H1 (cell line): ENCODE measurements around the gene ZNF273. TPM values are rescaled to one million over a fixed set of nuclear protein-coding genes. Genes with fewer than 3 reads are reported as not detected.

ENCODE experiments used
- CTCF ChIA-PET: fragments of 300-600 bp; sonication (Branson Sonifier 250); formaldehyde crosslinking; loops from one replicate; lab custom pipeline; 2021; ENCODE audit not compliant: partially characterized antibody; lab: Charles Lee
- POLR2A ChIA-PET: fragments of 300-600 bp; sonication (Branson Sonifier 250); formaldehyde crosslinking; loops from one replicate; lab custom pipeline; 2021; ENCODE audit warnings: inconsistent platforms; ENCODE audit not compliant: partially characterized antibody; lab: Charles Lee
- DNase-seq, 2 experiments: peaks; one replicate each; pipeline versions ENCODE4 v3.0.0 to v3.0.0-alpha.2; 2010 to 2022; ENCODE audit warnings: low spot score in 2 of 2, low read depth in 1 of 2, mixed read lengths in 1 of 2
- FAIRE-seq: peaks from 2 replicates; lab custom pipeline; 2011; peaks lifted over from hg19 to GRCh38; lab: Jason Lieb, UNC
- H2AFZ ChIP-seq: 2 replicates; pipeline ENCODE4 v1.8.1; 2012; ENCODE audit warnings: low read length, inconsistent platforms
- H2AK5ac ChIP-seq: 2 replicates; pipeline ENCODE4 v1.6.1; 2013; ENCODE audit warnings: low read depth, low read length
- H2BK120ac ChIP-seq: replicated peaks from 2 replicates; pipeline ENCODE3; 2013; ENCODE audit warnings: low read depth, low read length, inconsistent platforms
- H2BK12ac ChIP-seq: 2 replicates; pipeline ENCODE4 v1.6.1; 2013; ENCODE audit warnings: low read depth, low read length
- H2BK15ac ChIP-seq: 2 replicates; pipeline ENCODE4 v1.6.1; 2013; ENCODE audit warnings: low read length
- H2BK20ac ChIP-seq: 2 replicates; pipeline ENCODE4 v1.6.1; 2013; ENCODE audit warnings: low read length
- H2BK5ac ChIP-seq: 2 replicates; pipeline ENCODE4 v1.6.1; 2013; ENCODE audit warnings: low read depth, low read length
- H3K14ac ChIP-seq: 2 replicates; pipeline ENCODE4 v1.6.1; 2013; ENCODE audit warnings: inconsistent platforms; ENCODE audit not compliant: insufficient read length
- H3K18ac ChIP-seq: 2 replicates; pipeline ENCODE4 v1.6.1; 2013; ENCODE audit warnings: low read length; ENCODE audit errors: extremely low read depth
- H3K23ac ChIP-seq: 2 replicates; pipeline ENCODE4 v1.6.1; 2013; ENCODE audit warnings: inconsistent platforms; ENCODE audit not compliant: insufficient read length
- H3K23me2 ChIP-seq: 2 replicates; pipeline ENCODE4 v1.6.1; 2013; ENCODE audit warnings: low read depth, low read length
- H3K27ac ChIP-seq: 2 replicates; pipeline ENCODE4 v1.6.1; 2011; ENCODE audit warnings: low read depth, low read length, inconsistent platforms
- H3K27me3 ChIP-seq, 4 experiments: replicated peaks in 1 of 4; 1 replicate in 1 of 4; 2 replicates in 3 of 4; pipeline versions ENCODE4 v1.6.1 to v1.8.1; 2011 to 2013; ENCODE audit warnings: low read length in 3 of 4, mild to moderate bottlenecking in 3 of 4, inconsistent platforms in 2 of 4, mixed read lengths in 2 of 4, moderate library complexity in 1 of 4; ENCODE audit not compliant: control insufficient read depth in 3 of 4, insufficient read depth in 3 of 4; ENCODE audit errors: extremely low read depth in 1 of 4
- H3K36me3 ChIP-seq, 4 experiments: 2 replicates each; pipeline versions ENCODE4 v1.6.1 to v1.8.1; 2011 to 2013; ENCODE audit warnings: mild to moderate bottlenecking in 4 of 4, low read length in 3 of 4, moderate library complexity in 2 of 4, control low read depth in 1 of 4, inconsistent platforms in 1 of 4; ENCODE audit not compliant: insufficient read depth in 4 of 4, control insufficient read depth in 2 of 4
- H3K4ac ChIP-seq: replicated peaks from 2 replicates; pipeline ENCODE3; 2013; ENCODE audit warnings: low read length, low read depth, mixed read lengths, inconsistent platforms; ENCODE audit not compliant: insufficient read length
- H3K4me1 ChIP-seq, 4 experiments: replicated peaks in 1 of 4; 1 replicate in 1 of 4; 2 replicates in 3 of 4; pipeline versions ENCODE4 v1.6.1 to v1.8.1; 2011 to 2013; ENCODE audit warnings: low read length in 3 of 4, inconsistent platforms in 2 of 4, mixed read lengths in 1 of 4; ENCODE audit not compliant: insufficient read depth in 4 of 4, control insufficient read depth in 3 of 4
- H3K4me2 ChIP-seq, 2 experiments: 2 replicates each; pipeline versions ENCODE4 v1.6.1 to v1.8.1; 2011 to 2013; ENCODE audit warnings: low read depth in 2 of 2, low read length in 2 of 2, control low read depth in 1 of 2, inconsistent platforms in 1 of 2, mild to moderate bottlenecking in 1 of 2; ENCODE audit not compliant: insufficient read depth in 1 of 2
- H3K4me3 ChIP-seq, 4 experiments: fragments of 200-600, 300-600 bp in 1 of 4; sonication (generic), shearing (Covaris generic), sonication (Bioruptor Twin) in 1 of 4; 2 replicates each; pipeline versions ENCODE4 v1.5.1 to v1.8.1; 2011 to 2016; ENCODE audit warnings: low read length in 4 of 4, low read depth in 3 of 4, control low read depth in 2 of 4, inconsistent platforms in 2 of 4, mild to moderate bottlenecking in 2 of 4, mixed read lengths in 1 of 4, moderate library complexity in 1 of 4; ENCODE audit not compliant: insufficient read depth in 2 of 4; ENCODE audit errors: extremely low read depth in 1 of 4
- H3K56ac ChIP-seq: replicated peaks from 2 replicates; pipeline ENCODE3; 2013; ENCODE audit warnings: low read depth, mild to moderate bottlenecking, mixed read lengths, low read length, inconsistent platforms; ENCODE audit not compliant: insufficient read length
- H3K79me1 ChIP-seq: 2 replicates; pipeline ENCODE4 v1.6.1; 2013; ENCODE audit warnings: low read depth, low read length, control low read depth
- H3K79me2 ChIP-seq, 2 experiments: 2 replicates each; pipeline versions ENCODE4 v1.6.1 to v1.8.1; 2012 to 2013; ENCODE audit warnings: low read length in 2 of 2, mild to moderate bottlenecking in 2 of 2, inconsistent platforms in 1 of 2; ENCODE audit not compliant: insufficient read depth in 2 of 2, control insufficient read depth in 1 of 2
- H3K9ac ChIP-seq, 4 experiments: replicated peaks in 1 of 4; 1 replicate in 1 of 4; 2 replicates in 3 of 4; pipeline versions ENCODE4 v1.6.1 to v1.8.1; 2011 to 2013; ENCODE audit warnings: low read depth in 3 of 4, low read length in 3 of 4, control low read depth in 2 of 4, mild to moderate bottlenecking in 2 of 4, moderate library complexity in 2 of 4, inconsistent platforms in 1 of 4; ENCODE audit errors: extremely low read depth in 1 of 4
- H3K9me3 ChIP-seq, 2 experiments: 2 replicates each; pipeline versions ENCODE4 v1.6.1 to v1.8.1; 2012 to 2013; ENCODE audit warnings: mild to moderate bottlenecking in 2 of 2, moderate library complexity in 2 of 2, control low read depth in 1 of 2, inconsistent platforms in 1 of 2, low read depth in 1 of 2, low read length in 1 of 2, mixed read lengths in 1 of 2; ENCODE audit not compliant: insufficient read depth in 2 of 2
- H4K20me1 ChIP-seq, 2 experiments: replicated peaks in 1 of 2; 2 replicates each; pipeline versions ENCODE3 to v1.8.1; 2011 to 2013; ENCODE audit warnings: inconsistent platforms in 2 of 2, low read length in 2 of 2, mild to moderate bottlenecking in 1 of 2; ENCODE audit not compliant: insufficient read depth in 2 of 2, control insufficient read depth in 1 of 2
- H4K5ac ChIP-seq: 2 replicates; pipeline ENCODE4 v1.6.1; 2013; ENCODE audit warnings: low read length, low read depth, mixed read lengths, inconsistent platforms; ENCODE audit not compliant: insufficient read length
- H4K8ac ChIP-seq: 2 replicates; pipeline ENCODE4 v1.8.0; 2013; ENCODE audit warnings: mild to moderate bottlenecking, moderate library complexity, low read length, inconsistent platforms; ENCODE audit not compliant: insufficient read depth; ENCODE audit errors: extremely low read depth
- H4K91ac ChIP-seq: replicated peaks from 2 replicates; pipeline ENCODE3; 2013; ENCODE audit warnings: low read length, mixed read lengths, inconsistent platforms; ENCODE audit not compliant: insufficient read length
- BRCA1 ChIP-seq: IDR thresholded peaks from 2 replicates; pipeline ENCODE4 v1.6.1; 2012; ENCODE audit warnings: low read depth, low read length, improper control_type of control experiment
- EP300 ChIP-seq, 2 experiments: IDR thresholded peaks; 1 replicate in 1 of 2; 2 replicates in 1 of 2; pipeline ENCODE4 v1.6.1; 2011 to 2012; ENCODE audit warnings: low read depth in 2 of 2, low read length in 2 of 2, mild to moderate bottlenecking in 2 of 2, borderline replicate concordance in 1 of 2, inconsistent platforms in 1 of 2, moderate library complexity in 1 of 2
- FOSL1 ChIP-seq: IDR thresholded peaks from 2 replicates; pipeline ENCODE4 v1.6.1; 2011; ENCODE audit warnings: mild to moderate bottlenecking, low read depth, low read length, moderate library complexity; ENCODE audit not compliant: insufficient read depth
- GABPA ChIP-seq: IDR thresholded peaks from 2 replicates; pipeline ENCODE4 v1.6.1; 2011; ENCODE audit warnings: mild to moderate bottlenecking, low read length, moderate library complexity, borderline replicate concordance; ENCODE audit not compliant: insufficient read depth
- JUND ChIP-seq: IDR thresholded peaks from 2 replicates; pipeline ENCODE4 v1.6.1; 2011; ENCODE audit warnings: mild to moderate bottlenecking, improper control_type of control experiment, low read length
- KDM1A ChIP-seq: fragments of 200-600, 300-600 bp; sonication (generic); IDR thresholded peaks from 2 replicates; pipeline ENCODE4 v1.7.1; 2016; ENCODE audit warnings: mild to moderate bottlenecking, low read length, borderline replicate concordance
- PHF8 ChIP-seq: fragments of 200-600 bp; sonication (generic); conservative IDR thresholded peaks from 2 replicates; pipeline ENCODE4 v1.7.1; 2012; ENCODE audit warnings: low read depth, mild to moderate bottlenecking, inconsistent platforms, low read length, moderate library complexity
- RBBP5 ChIP-seq: IDR thresholded peaks from 2 replicates; pipeline ENCODE4 v1.7.1; 2012; ENCODE audit warnings: low read depth, mild to moderate bottlenecking, inconsistent platforms, low read length, moderate library complexity, borderline replicate concordance
- RNF2 ChIP-seq: fragments of 200-900, 300-1000 bp; sonication (generic); IDR thresholded peaks from 2 replicates; pipeline ENCODE4 v1.7.1; 2016; ENCODE audit warnings: borderline replicate concordance, low read depth, mild to moderate bottlenecking, antibody characterized with exemption, low read length; ENCODE audit not compliant: poor library complexity, severe bottlenecking; ENCODE audit errors: missing control alignments
- SP2 ChIP-seq: IDR thresholded peaks from 2 replicates; pipeline ENCODE4 v1.6.1; 2012; ENCODE audit warnings: mild to moderate bottlenecking, low read length, inconsistent platforms
- SRF ChIP-seq: IDR thresholded peaks from 2 replicates; pipeline ENCODE4 v1.6.1; 2011; ENCODE audit warnings: mild to moderate bottlenecking, low read depth, low read length, moderate library complexity
- TCF12 ChIP-seq: IDR thresholded peaks from 2 replicates; pipeline ENCODE4 v1.6.1; 2011; ENCODE audit warnings: low read depth, mild to moderate bottlenecking, low read length
- WGBS, 2 experiments: shearing (Covaris generic) in 1 of 2; methylation state at CpG; one replicate each; pipeline versions ENCODE4 v1.1.6 to v1.1.7; 2013 to 2015; ENCODE audit warnings: low lambda C conversion rate in 2 of 2, mixed read lengths in 2 of 2, inconsistent platforms in 1 of 2, low coverage in 1 of 2, missing lambda C conversion rate in 1 of 2; ENCODE audit not compliant: insufficient replicate concordance in 2 of 2, insufficient coverage in 1 of 2, insufficient read length in 1 of 2; ENCODE audit errors: extremely low coverage in 1 of 2, missing lambda C conversion rate in 1 of 2; 5-methylcytosine and 5-hydroxymethylcytosine counted together
- polyA plus RNA-seq, 7 experiments: library from polyadenylated mRNA; depleted of rRNA in 3 of 7; stranded (reverse) in 5 of 7; unstranded in 2 of 7; fragments of >200 nt in 5 of 7; fragments of 200-250 nt in 2 of 7; gene quantifications; 1 replicate in 5 of 7; 2 replicates in 1 of 7; 4 replicates in 1 of 7; pipeline versions ENCODE4 v1.2.1 to v1.2.3, GENCODE V29; 2011 to 2013; ENCODE audit warnings: missing spikeins in 2 of 7, mixed read lengths in 2 of 7
- total RNA-seq: library from RNA; stranded (reverse); fragmentation: NEBNext Ultra II Directional; extraction: Animal tissue kit (Norgen Biotek cat#: 25700); gene quantifications from 2 replicates; pipeline ENCODE4 v1.2.1, GENCODE V29; 2021

The ZNF273 gene
- total and polyA plus RNA-seq, 2 of the 8 experiments (the other 6 are each of a cell fraction or from before 2014, with no cell fraction given), result 6.2 to 23.2 TPM

DNA sequence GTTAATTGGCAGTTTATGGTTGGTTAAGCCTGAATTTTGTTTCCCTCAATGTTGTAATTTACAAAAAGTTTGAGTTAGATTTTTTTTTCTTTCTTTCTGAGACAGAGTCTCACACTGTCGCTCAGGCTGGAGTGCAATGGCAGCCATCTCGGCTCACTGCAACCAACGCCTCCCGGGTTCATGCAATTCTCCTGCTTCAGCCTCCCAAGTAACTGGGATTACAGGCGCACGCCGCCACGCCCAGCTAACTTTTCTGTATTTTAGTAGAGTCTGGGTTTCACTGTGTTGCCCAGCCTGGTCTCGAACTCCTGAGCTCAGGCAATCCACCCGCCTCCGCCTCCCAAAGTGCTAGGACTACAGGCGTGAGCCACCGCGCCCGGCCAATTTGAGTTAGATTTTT, 935 bp downstream of the ZNF273 start:
- H2BK120ac ChIP-seq, result no peak overlapping the region
- H4K20me1 ChIP-seq, result peaks cover 0 to 4% of the 10 kb centered on the region in 2 experiments
- no peak overlapping the region for H2BK15ac ChIP-seq
- H2BK12ac ChIP-seq, result no peak overlapping the region
- H3K27me3 ChIP-seq, result no peaks in the 10 kb centered on the region
- no peak overlapping the region for H3K14ac ChIP-seq
- H3K9ac ChIP-seq, result peak overlapping the region in 2 of 4 experiments; percentile 92 to 99; a peak in 4 of 7 replicates
- FAIRE-seq (no peak), DNase-seq (no peak)
- H2BK5ac ChIP-seq, result no peak overlapping the region
- no peak overlapping the region for H4K8ac ChIP-seq
- POLR2A ChIA-PET, result interaction anchor here (0.7 to 2.9 kb wide), 11 partner anchors 8 to 110 kb away, joined by 3 to 24 read pairs (median 5); partner anchors contain the start of genes ERV3-1 and ZNF138
- no peaks in the 10 kb centered on the region for H3K36me3 ChIP-seq
- no peak overlapping the region for H2BK20ac ChIP-seq
- H3K56ac ChIP-seq, result no peak overlapping the region
- no peaks in the 10 kb centered on the region for H3K23me2 ChIP-seq
- H3K79me2 ChIP-seq, result peaks cover 23 to 57% of the 10 kb centered on the region in 2 experiments
- no peak overlapping the region for H4K91ac ChIP-seq
- no peaks in the 10 kb centered on the region for H3K9me3 ChIP-seq
- H3K18ac ChIP-seq, result no peak overlapping the region
- H3K4me2 ChIP-seq, result peak overlapping the region; percentile 57 to 67
- no peak overlapping the region for H4K5ac ChIP-seq
- H3K4me1 ChIP-seq, result peaks cover 0 to 7% (median 3%) of the 10 kb centered on the region in 4 experiments; a peak in 4 of 7 replicates
- H3K79me1 ChIP-seq, result no peaks in the 10 kb centered on the region
- H2AFZ ChIP-seq, result no peak overlapping the region
- 88% methylated on average over 15 of the region's 15 CpGs; no CpG with 5 or more reads in 1 of the 2 experiments for WGBS, 2 experiments
- H3K23ac ChIP-seq, result no peak overlapping the region
- H3K4me3 ChIP-seq, result peak overlapping the region; percentile 84 to 96 (median 90); a peak in 7 of 8 replicates
- no peak overlapping the region for H3K27ac ChIP-seq
- H2AK5ac ChIP-seq, result no peak overlapping the region
- H3K4ac ChIP-seq, result no peak overlapping the region
- CTCF ChIA-PET, result interaction anchor here (1.6 kb wide), 1 partner anchor 11 kb away, joined by 3 read pairs; no protein-coding TSS in a partner anchor
- TF ChIP-seq GABPA, result no peak
- no peak for TF ChIP-seq PHF8
- no peak for TF ChIP-seq SP2
- no peak for TF ChIP-seq JUND
- TF ChIP-seq SRF, result no peak
- TF ChIP-seq RBBP5, result no peak
- TF ChIP-seq BRCA1, result no peak
- no peak for TF ChIP-seq RNF2
- TF ChIP-seq FOSL1, result no peak
- TF ChIP-seq KDM1A, result no peak
- TF ChIP-seq TCF12, result no peak
- no peak for TF ChIP-seq EP300 (IDR thresholded peaks at IDR 0.05; ENCODE audit: borderline replicate concordance in 1 of 2, low read depth in 2 of 2, low read length in 2 of 2)
